Measurements from ENCODE around the gene SPTBN4.

SPTBN4 gene

DNA sequence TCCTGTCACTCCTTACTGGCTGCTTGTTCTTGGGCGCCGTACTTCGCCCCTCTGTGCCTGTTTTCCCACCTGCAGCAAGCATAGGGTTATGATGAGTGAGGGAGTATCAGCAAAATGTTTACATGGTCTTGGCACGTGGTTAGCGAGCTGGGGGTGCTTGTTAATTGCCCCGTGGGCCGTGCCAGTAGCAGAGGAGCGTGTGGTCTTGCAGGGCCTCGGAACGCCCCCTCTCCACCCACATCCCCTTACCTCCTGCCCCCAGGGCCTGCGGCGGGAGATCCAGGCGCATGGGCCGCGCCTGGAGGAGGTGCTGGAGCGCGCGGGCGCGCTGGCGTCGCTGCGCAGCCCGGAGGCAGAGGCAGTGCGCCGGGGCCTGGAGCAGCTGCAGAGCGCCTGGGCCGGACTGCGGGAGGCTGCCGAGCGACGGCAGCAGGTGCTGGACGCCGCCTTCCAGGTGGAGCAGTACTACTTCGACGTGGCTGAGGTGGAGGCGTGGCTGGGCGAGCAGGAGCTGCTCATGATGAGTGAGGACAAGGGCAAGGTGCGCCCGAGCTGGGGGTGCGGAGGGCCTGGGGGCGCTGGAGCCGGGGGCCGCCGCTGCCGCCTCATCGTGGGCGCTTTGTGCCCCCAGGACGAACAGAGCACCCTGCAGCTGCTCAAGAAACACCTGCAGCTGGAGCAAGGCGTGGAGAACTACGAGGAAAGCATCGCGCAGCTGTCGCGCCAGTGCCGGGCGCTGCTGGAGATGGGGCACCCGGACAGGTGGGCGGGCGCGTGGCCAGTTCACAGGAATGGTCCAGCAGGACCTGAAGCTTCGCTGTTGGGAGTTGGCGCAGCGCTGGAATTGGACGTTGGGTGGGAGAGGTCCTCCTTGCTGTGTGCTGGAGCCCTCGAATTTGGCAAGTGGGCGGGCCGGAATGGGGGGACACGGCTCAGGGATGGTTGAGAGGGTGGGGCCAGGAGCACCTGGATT, 87.4 kb downstream of the SPTBN4 start:
- H3K23ac ChIP-seq (ENCODE audit: low read depth, low read length, poor library complexity), result peak overlapping the region; percentile 76
- peaks cover 8 to 57% (median 31%) of the 10 kb centered on the region in 3 experiments for H3K27me3 ChIP-seq (ENCODE audit: control insufficient read depth in 3 of 3, insufficient read depth in 3 of 3, low read depth in 1 of 3, low read length in 3 of 3)
- no peak overlapping the region for H3K4ac ChIP-seq (ENCODE audit: low read length)
- H3K79me1 ChIP-seq (ENCODE audit: low read depth, low read length), result no peaks in the 10 kb centered on the region
- H3K18ac ChIP-seq (ENCODE audit: low read length), result peak overlapping the region; percentile 95
- no peaks in the 10 kb centered on the region for H3K36me3 ChIP-seq (replicated peaks in 1 of 2; ENCODE audit: control insufficient read depth in 2 of 2, insufficient read depth in 2 of 2, low read length in 2 of 2)
- peak overlapping the region; percentile 83 for H2AK5ac ChIP-seq (ENCODE audit: low read depth, low read length)
- H4K91ac ChIP-seq (ENCODE audit: low read depth, low read length, poor library complexity), result no peak overlapping the region
- no CpG with 5 or more reads among the region's 69 CpGs for WGBS, 2 donors (ENCODE audit: extremely low coverage in 2 of 2, insufficient read length in 2 of 2, insufficient replicate concordance in 1 of 2)
- H4K8ac ChIP-seq (ENCODE audit: low read depth, low read length), result peak overlapping the region; percentile 31
- no peak overlapping the region for H2BK120ac ChIP-seq (ENCODE audit: low read depth, low read length)
- H2BK12ac ChIP-seq (ENCODE audit: low read length), result peak overlapping the region; percentile 93
- no peak overlapping the region for H3K4me3 ChIP-seq (ENCODE audit: low read length in 2 of 2)
- no peaks in the 10 kb centered on the region for H3K9me3 ChIP-seq (replicated peaks in 1 of 2; ENCODE audit: control insufficient read depth in 2 of 2, insufficient read depth in 1 of 2, low read depth in 1 of 2, low read length in 2 of 2)
- H2AFZ ChIP-seq (ENCODE audit: low read length), result peak overlapping the region; percentile 69
- DNase-seq (ENCODE audit: low spot score), result no peak
- H3K27ac ChIP-seq (replicated peaks; ENCODE audit: low read length), result no peak overlapping the region
- peak overlapping the region; percentile 71 for H2BK5ac ChIP-seq (ENCODE audit: low read length)
- H3K14ac ChIP-seq (ENCODE audit: low read length), result peak overlapping the region; percentile 4
- H2BK15ac ChIP-seq (ENCODE audit: low read length), result no peak overlapping the region
- H3K4me1 ChIP-seq (ENCODE audit: control insufficient read depth in 2 of 2, insufficient read depth in 1 of 2, low read depth in 1 of 2, low read length in 2 of 2), result peaks cover 0 to 6% of the 10 kb centered on the region in 2 donors
- peak overlapping the region; percentile 44 for H3K4me2 ChIP-seq (ENCODE audit: insufficient read depth, low read length, poor library complexity, severe bottlenecking)
- H3K9ac ChIP-seq (ENCODE audit: low read depth, low read length, poor library complexity), result peak overlapping the region; percentile 80

DNA sequence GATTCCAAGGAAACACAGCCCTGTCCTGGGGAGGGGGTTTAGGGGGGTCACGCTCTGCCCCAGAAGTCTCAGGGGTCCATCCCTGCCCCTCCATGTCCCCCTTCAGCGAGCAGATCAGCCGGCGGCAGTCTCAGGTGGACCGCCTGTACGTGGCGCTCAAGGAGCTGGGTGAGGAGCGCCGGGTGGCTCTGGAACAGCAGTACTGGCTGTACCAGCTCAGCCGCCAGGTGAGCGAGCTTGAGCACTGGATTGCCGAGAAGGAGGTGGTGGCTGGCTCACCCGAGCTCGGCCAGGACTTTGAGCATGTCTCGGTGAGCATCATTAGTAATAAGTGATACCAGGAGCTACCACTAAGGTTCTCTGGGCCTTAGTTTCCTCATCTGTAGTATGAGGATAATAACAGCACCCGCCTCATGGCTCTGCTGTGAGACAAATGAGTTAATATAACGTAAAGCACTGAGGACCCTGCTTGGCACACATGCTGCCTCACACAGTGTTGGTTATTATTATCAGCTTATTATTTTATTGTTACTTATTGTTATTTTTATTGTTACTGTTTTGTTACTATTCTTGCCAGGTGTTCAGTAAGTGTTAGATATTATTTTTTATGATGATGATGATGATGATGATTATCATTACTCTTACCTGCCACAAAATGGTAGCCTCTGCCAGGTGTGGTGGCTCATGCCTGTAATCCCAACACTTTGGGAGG, 89.3 kb downstream of the SPTBN4 start:
- Histone ChIP-seq H3K4me2 (ENCODE audit: insufficient read depth, low read length, poor library complexity, severe bottlenecking) (no peak overlapping the region), H2BK12ac (ENCODE audit: low read length) (no peak overlapping the region), H2BK15ac (ENCODE audit: low read length) (no peak overlapping the region), H3K14ac (ENCODE audit: low read length) (no peak overlapping the region), H4K91ac (ENCODE audit: low read depth, low read length, poor library complexity) (no peak overlapping the region), H2AK5ac (ENCODE audit: low read depth, low read length) (peak overlapping the region; percentile 12), H3K36me3 (replicated peaks in 1 of 2; ENCODE audit: control insufficient read depth in 2 of 2, insufficient read depth in 2 of 2, low read length in 2 of 2) (no peaks in the 10 kb centered on the region), H3K4me3 (ENCODE audit: low read length in 2 of 2) (no peak overlapping the region), H2AFZ (ENCODE audit: low read length) (no peak overlapping the region), H4K8ac (ENCODE audit: low read depth, low read length) (no peak overlapping the region), H3K4ac (ENCODE audit: low read length) (no peak overlapping the region), H2BK5ac (ENCODE audit: low read length) (no peak overlapping the region), H3K79me1 (ENCODE audit: low read depth, low read length) (no peaks in the 10 kb centered on the region), H3K4me1 (ENCODE audit: control insufficient read depth in 2 of 2, insufficient read depth in 1 of 2, low read depth in 1 of 2, low read length in 2 of 2) (peaks cover 0 to 6% of the 10 kb centered on the region in 2 donors), H3K9ac (ENCODE audit: low read depth, low read length, poor library complexity) (no peak overlapping the region), H3K23ac (ENCODE audit: low read depth, low read length, poor library complexity) (no peak overlapping the region), H3K18ac (ENCODE audit: low read length) (no peak overlapping the region), H3K9me3 (replicated peaks in 1 of 2; ENCODE audit: control insufficient read depth in 2 of 2, insufficient read depth in 1 of 2, low read depth in 1 of 2, low read length in 2 of 2) (no peaks in the 10 kb centered on the region), H3K27me3 (ENCODE audit: control insufficient read depth in 3 of 3, insufficient read depth in 3 of 3, low read depth in 1 of 3, low read length in 3 of 3) (peaks cover 8 to 64% (median 29%) of the 10 kb centered on the region in 3 experiments), H3K27ac (replicated peaks; ENCODE audit: low read length) (no peak overlapping the region), H2BK120ac (ENCODE audit: low read depth, low read length) (no peak overlapping the region)
- DNase-seq (ENCODE audit: low spot score), result no peak
- no CpG with 5 or more reads among the region's 17 CpGs for WGBS, 2 donors (ENCODE audit: extremely low coverage in 2 of 2, insufficient read length in 2 of 2, insufficient replicate concordance in 1 of 2)

DNA sequence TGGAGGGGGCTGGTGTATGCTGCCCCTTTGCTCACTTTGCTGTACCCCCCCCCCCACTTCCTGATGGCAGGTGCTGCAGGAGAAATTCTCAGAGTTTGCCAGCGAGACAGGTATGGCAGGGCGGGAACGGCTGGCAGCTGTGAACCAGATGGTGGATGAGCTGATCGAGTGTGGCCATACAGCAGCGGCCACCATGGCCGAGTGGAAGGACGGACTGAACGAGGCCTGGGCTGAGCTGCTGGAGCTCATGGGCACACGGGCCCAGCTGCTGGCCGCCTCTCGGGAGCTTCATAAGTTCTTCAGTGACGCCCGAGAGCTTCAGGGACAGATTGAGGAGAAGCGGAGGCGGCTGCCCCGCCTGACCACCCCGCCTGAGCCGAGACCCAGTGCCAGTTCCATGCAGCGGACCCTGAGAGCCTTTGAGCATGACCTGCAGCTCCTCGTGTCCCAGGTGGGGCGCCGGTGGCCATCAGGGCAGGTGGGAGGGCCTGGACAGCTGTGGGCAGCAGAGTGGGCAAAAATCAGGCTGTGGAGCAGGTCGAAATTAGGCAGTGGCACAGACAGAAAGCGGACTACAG, 90.2 kb downstream of the SPTBN4 start:
- no peak overlapping the region for H2BK120ac ChIP-seq (ENCODE audit: low read depth, low read length)
- H2AK5ac ChIP-seq (ENCODE audit: low read depth, low read length), result no peak overlapping the region
- H3K9ac ChIP-seq (ENCODE audit: low read depth, low read length, poor library complexity), result no peak overlapping the region
- H3K36me3 ChIP-seq (replicated peaks in 1 of 2; ENCODE audit: control insufficient read depth in 2 of 2, insufficient read depth in 2 of 2, low read length in 2 of 2), result no peaks in the 10 kb centered on the region
- no peak overlapping the region for H3K23ac ChIP-seq (ENCODE audit: low read depth, low read length, poor library complexity)
- no peak overlapping the region for H3K4me2 ChIP-seq (ENCODE audit: insufficient read depth, low read length, poor library complexity, severe bottlenecking)
- no peak overlapping the region for H2BK15ac ChIP-seq (ENCODE audit: low read length)
- no CpG with 5 or more reads among the region's 24 CpGs for WGBS, 2 donors (ENCODE audit: extremely low coverage in 2 of 2, insufficient read length in 2 of 2, insufficient replicate concordance in 1 of 2)
- no peak overlapping the region for H2BK5ac ChIP-seq (ENCODE audit: low read length)
- H4K8ac ChIP-seq (ENCODE audit: low read depth, low read length), result no peak overlapping the region
- peaks cover 8 to 70% (median 29%) of the 10 kb centered on the region in 3 experiments for H3K27me3 ChIP-seq (ENCODE audit: control insufficient read depth in 3 of 3, insufficient read depth in 3 of 3, low read depth in 1 of 3, low read length in 3 of 3)
- H3K79me1 ChIP-seq (ENCODE audit: low read depth, low read length), result no peaks in the 10 kb centered on the region
- H3K9me3 ChIP-seq (replicated peaks in 1 of 2; ENCODE audit: control insufficient read depth in 2 of 2, insufficient read depth in 1 of 2, low read depth in 1 of 2, low read length in 2 of 2), result no peaks in the 10 kb centered on the region
- H2AFZ ChIP-seq (ENCODE audit: low read length), result no peak overlapping the region
- no peak overlapping the region for H2BK12ac ChIP-seq (ENCODE audit: low read length)
- peaks cover 0 to 6% of the 10 kb centered on the region in 2 donors for H3K4me1 ChIP-seq (ENCODE audit: control insufficient read depth in 2 of 2, insufficient read depth in 1 of 2, low read depth in 1 of 2, low read length in 2 of 2)
- no peak overlapping the region for H3K14ac ChIP-seq (ENCODE audit: low read length)
- no peak overlapping the region for H3K27ac ChIP-seq (replicated peaks; ENCODE audit: low read length)
- peak overlapping the region; percentile 43 for H4K91ac ChIP-seq (ENCODE audit: low read depth, low read length, poor library complexity)
- no peak overlapping the region for H3K18ac ChIP-seq (ENCODE audit: low read length)
- no peak overlapping the region for H3K4me3 ChIP-seq (ENCODE audit: low read length in 2 of 2)
- no peak for DNase-seq (ENCODE audit: low spot score)
- no peak overlapping the region for H3K4ac ChIP-seq (ENCODE audit: low read length)

Data from neuronal stem cell (in vitro differentiated cells).